OCI-M1 (cell line): ENCODE results near the gene PHF21A.

Experiments used
- DNase-seq: peaks from one replicate; lab custom pipeline; 2025; lab: John Stamatoyannopoulos, UW

Gene PHF21A

GRCh38 chr11:46075928-46076327 lies 45.3 kb downstream of the PHF21A start:
- no peak for DNase-seq

GRCh38 chr11:46075168-46075567 lies 46.1 kb downstream of the PHF21A start:
- peak; percentile 78 for DNase-seq

- no peak for DNase-seq
Measured at GRCh38 chr11:46073632-46074031, 47.6 kb downstream of the PHF21A start.

GRCh38 chr11:46072172-46072964 lies 48.9 kb downstream of the PHF21A start:
- DNase-seq, result no peak

- no peak for DNase-seq
Measured at GRCh38 chr11:46071091-46071490, 50.2 kb downstream of the PHF21A start.

GRCh38 chr11:46069595-46069994 lies 51.7 kb downstream of the PHF21A start:
- DNase-seq, result no peak

- no peak for DNase-seq
Measured at GRCh38 chr11:46066335-46066734, 54.9 kb downstream of the PHF21A start.

GRCh38 chr11:46065681-46066080 lies 55.6 kb downstream of the PHF21A start:
- DNase-seq, result no peak

- no peak for DNase-seq
Measured at GRCh38 chr11:46064221-46064620, 57.0 kb downstream of the PHF21A start.

GRCh38 chr11:46063138-46063537 lies 58.1 kb downstream of the PHF21A start:
- no peak for DNase-seq

GRCh38 chr11:46060013-46060412 lies 61.2 kb downstream of the PHF21A start:
- no peak for DNase-seq

- no peak for DNase-seq
Measured at GRCh38 chr11:46057489-46057888, 63.8 kb downstream of the PHF21A start.

- no peak for DNase-seq
Measured at GRCh38 chr11:46055371-46055770, 65.9 kb downstream of the PHF21A start.

GRCh38 chr11:46051102-46051501 lies 70.2 kb downstream of the PHF21A start:
- DNase-seq, result no peak

GRCh38 chr11:46050662-46051061 lies 70.6 kb downstream of the PHF21A start:
- DNase-seq, result no peak

- DNase-seq, result no peak
Measured at GRCh38 chr11:46050003-46050461, 71.2 kb downstream of the PHF21A start.

- DNase-seq, result no peak
Measured at GRCh38 chr11:46049325-46049897, 71.8 kb downstream of the PHF21A start.

GRCh38 chr11:46048198-46048597 lies 73.1 kb downstream of the PHF21A start:
- no peak for DNase-seq

GRCh38 chr11:46047520-46047919 lies 73.7 kb downstream of the PHF21A start:
- DNase-seq, result no peak

- DNase-seq, result peak; percentile 13
Measured at GRCh38 chr11:46045811-46046210, 75.4 kb downstream of the PHF21A start.

GRCh38 chr11:46044601-46045000 lies 76.7 kb downstream of the PHF21A start:
- DNase-seq, result no peak

- no peak for DNase-seq
Measured at GRCh38 chr11:46039990-46040389, 81.3 kb downstream of the PHF21A start.

- DNase-seq, result no peak
Measured at GRCh38 chr11:46038529-46038928, 82.7 kb downstream of the PHF21A start.

- no peak for DNase-seq
Measured at GRCh38 chr11:46036969-46037368, 84.3 kb downstream of the PHF21A start.
